ENCODE data around the gene GPD1. TPM values are rescaled to one million over a fixed set of nuclear protein-coding genes. Genes with fewer than 3 reads are reported as not detected.
A peak's percentile ranks its signal among the peaks of the same experiment; 100 is the strongest.

Gene GPD1
- total RNA-seq (1 to 10 TPM in 1 of 5 donors, under 1 TPM in 4; 0.41 to 1.1 (median 0.86) TPM), total RNA-seq (0.06 to 1.7 (median 0.65) reads per million in 29 experiments)
- 0.28 TPM for total RNA-seq (2013)

GRCh38 chr12:50103767-50104321 lies at the start of gene GPD1:
Gene GPD1 (plus strand): TSS chr12:50104008. CDS start chr12:50104051, 43 bp downstream.
- Mint-ChIP-seq H3K4me1 (no peaks in the 10 kb centered on the region), H3K4me3 (no peak within 1 kb of the TSS), H3K9me3 (no peaks in the 10 kb centered on the region), H3K27me3 (peaks cover 0 to 3% of the 10 kb centered on the region in 2 donors), H3K27ac (no peak within 1 kb of the TSS), H3K36me3 (peaks cover 21% of the 10 kb centered on the region)
- Histone ChIP-seq H3K27me3 (replicated peaks in 1 of 2; ENCODE audit: control insufficient read depth in 2 of 2, extremely low read depth in 1 of 2, insufficient read depth in 2 of 2, low read length in 1 of 2) (peaks cover 0 to 18% of the 10 kb centered on the region in 2 experiments), H3K36me3 (ENCODE audit: control insufficient read depth in 2 of 2, extremely low read depth in 1 of 2, insufficient read depth in 1 of 2, low read length in 1 of 2) (peaks cover 9 to 18% of the 10 kb centered on the region in 2 donors), H3K4me3 (ENCODE audit: control insufficient read depth in 1 of 2, extremely low read depth in 1 of 2, low read length in 1 of 2) (no peak within 1 kb of the TSS), H3K4me1 (ENCODE audit: control insufficient read depth in 1 of 2, extremely low read depth in 1 of 2, insufficient read depth in 2 of 2, low read length in 2 of 2) (no peaks in the 10 kb centered on the region), H3K27ac (ENCODE audit: low read length) (no peak within 1 kb of the TSS), H3K9me3 (no peaks in the 10 kb centered on the region)
- 61% methylated on average over 6 of the region's 13 CpGs for WGBS (ENCODE audit: insufficient coverage)
- no peak for DNase-seq
- POLR2A ChIA-PET, result interaction anchor here in 1 of 2 donors (0.5 kb wide), 1 partner anchor 67 kb away, joined by 3 read pairs; no protein-coding TSS in a partner anchor
- CTCF ChIA-PET, result interaction anchor here in 1 of 2 donors (1.0 kb wide), 2 partner anchors 16 to 19 kb away, joined by 3 to 4 read pairs; partner anchors contain the start of gene SMARCD1
- peak in 3 of 4 experiments; percentile 28 to 68 (median 40) for ATAC-seq (replicated peaks in 1 of 4)

- Histone ChIP-seq H3K9me3 (no peaks in the 10 kb centered on the region), H3K27ac (ENCODE audit: low read length) (no peak overlapping the region), H3K27me3 (replicated peaks in 1 of 2; ENCODE audit: control insufficient read depth in 2 of 2, extremely low read depth in 1 of 2, insufficient read depth in 2 of 2, low read length in 1 of 2) (peaks cover 3 to 78% of the 10 kb centered on the region in 2 experiments), H3K36me3 (ENCODE audit: control insufficient read depth in 2 of 2, extremely low read depth in 1 of 2, insufficient read depth in 1 of 2, low read length in 1 of 2) (no peaks in the 10 kb centered on the region), H3K4me3 (ENCODE audit: control insufficient read depth in 1 of 2, extremely low read depth in 1 of 2, low read length in 1 of 2) (peak overlapping the region in 1 of 2 donors; percentile 46), H3K4me1 (ENCODE audit: control insufficient read depth in 1 of 2, extremely low read depth in 1 of 2, insufficient read depth in 2 of 2, low read length in 2 of 2) (peaks cover 27 to 48% of the 10 kb centered on the region in 2 experiments)
- Mint-ChIP-seq H3K27ac (peak overlapping the region in 1 of 2 donors; percentile 63), H3K27me3 (peaks cover 30 to 65% of the 10 kb centered on the region in 2 donors), H3K4me1 (peaks cover 35 to 48% (median 42%) of the 10 kb centered on the region in 3 donors), H3K4me3 (peak overlapping the region; percentile 86 to 94 (median 87)), H3K36me3 (no peaks in the 10 kb centered on the region), H3K9me3 (no peaks in the 10 kb centered on the region)
- ChIA-PET CTCF (interaction anchor here (0.5 to 1.8 kb wide), 12 partner anchors 10 to 291 kb away, joined by 3 to 24 read pairs (median 4); partner anchors contain the start of genes RACGAP1 (in 1 of the 2) and SMARCD1 (in 1 of the 2)), POLR2A (interaction anchor here in 1 of 2 donors (0.6 kb wide), 1 partner anchor 1376 kb away, joined by 3 read pairs; no protein-coding TSS in a partner anchor)
- DNase-seq (peak in 32 of 35 experiments; percentile 12 to 73 (median 45)), ATAC-seq (replicated peaks in 1 of 4) (peak; percentile 39 to 63 (median 49))
- WGBS (ENCODE audit: insufficient coverage), result 5% methylated on average over 9 of the region's 17 CpGs
Measured at GRCh38 chr12:50055831-50056638, 47.8 kb upstream of the GPD1 start.

GRCh38 chr12:50056639-50056976 lies 47.2 kb upstream of the GPD1 start:
- POLR2A ChIA-PET, result no interaction called here

GRCh38 chr12:50057000-50057841 lies 46.6 kb upstream of the GPD1 start, which contains the start of gene ASIC1:
Gene ASIC1 (plus strand): TSS chr12:50057596. CDS start chr12:50058767, 1,171 bp downstream.
- peak in 27 of 35 experiments; percentile 12 to 53 (median 33) for DNase-seq
- ChIA-PET CTCF (interaction anchor here (0.6 to 1.4 kb wide), 3 partner anchors 10 to 28 kb away, joined by 3 to 6 read pairs (median 4); partner anchors contain the start of gene SMARCD1 (in 1 of the 2)), POLR2A (no interaction called here)
- H3K36me3 Mint-ChIP-seq, result no peaks in the 10 kb centered on the region
- no peaks in the 10 kb centered on the region for H3K9me3 Mint-ChIP-seq
- peak; percentile 47 to 65 (median 51) for ATAC-seq (replicated peaks in 1 of 4)
- H3K36me3 ChIP-seq (ENCODE audit: control insufficient read depth in 2 of 2, extremely low read depth in 1 of 2, insufficient read depth in 1 of 2, low read length in 1 of 2), result no peaks in the 10 kb centered on the region
- H3K9me3 ChIP-seq, result no peaks in the 10 kb centered on the region
- H3K4me1 Mint-ChIP-seq, result peaks cover 37 to 52% (median 49%) of the 10 kb centered on the region in 3 donors
- peaks cover 3 to 72% of the 10 kb centered on the region in 2 experiments for H3K27me3 ChIP-seq (replicated peaks in 1 of 2; ENCODE audit: control insufficient read depth in 2 of 2, extremely low read depth in 1 of 2, insufficient read depth in 2 of 2, low read length in 1 of 2)
- H3K4me1 ChIP-seq (ENCODE audit: control insufficient read depth in 1 of 2, extremely low read depth in 1 of 2, insufficient read depth in 2 of 2, low read length in 2 of 2), result peaks cover 29 to 48% of the 10 kb centered on the region in 2 experiments
- peak within 1 kb of the TSS; percentile 48 to 84 for H3K27ac Mint-ChIP-seq
- H3K27ac ChIP-seq (ENCODE audit: low read length), result no peak within 1 kb of the TSS
- peak within 1 kb of the TSS; percentile 86 to 94 (median 87) for H3K4me3 Mint-ChIP-seq
- peak within 1 kb of the TSS; percentile 45 to 69 for H3K4me3 ChIP-seq (ENCODE audit: control insufficient read depth in 1 of 2, extremely low read depth in 1 of 2, low read length in 1 of 2)
- peaks cover 22 to 59% of the 10 kb centered on the region in 2 donors for H3K27me3 Mint-ChIP-seq
- 1% methylated on average over 85 of the region's 88 CpGs for WGBS (ENCODE audit: insufficient coverage)

More at GRCh38 chr12:50056639-50056976, 47.2 kb upstream of the GPD1 start:
- peaks cover 25 to 62% of the 10 kb centered on the region in 2 donors for H3K27me3 Mint-ChIP-seq
- Histone ChIP-seq H3K4me1 (ENCODE audit: control insufficient read depth in 1 of 2, extremely low read depth in 1 of 2, insufficient read depth in 2 of 2, low read length in 2 of 2) (peaks cover 29 to 48% of the 10 kb centered on the region in 2 experiments), H3K36me3 (ENCODE audit: control insufficient read depth in 2 of 2, extremely low read depth in 1 of 2, insufficient read depth in 1 of 2, low read length in 1 of 2) (no peaks in the 10 kb centered on the region), H3K27ac (ENCODE audit: low read length) (no peak overlapping the region), H3K27me3 (replicated peaks in 1 of 2; ENCODE audit: control insufficient read depth in 2 of 2, extremely low read depth in 1 of 2, insufficient read depth in 2 of 2, low read length in 1 of 2) (peaks cover 3 to 78% of the 10 kb centered on the region in 2 experiments), H3K9me3 (no peaks in the 10 kb centered on the region), H3K4me3 (ENCODE audit: control insufficient read depth in 1 of 2, extremely low read depth in 1 of 2, low read length in 1 of 2) (peak overlapping the region in 1 of 2 donors; percentile 69)
- peaks cover 37 to 52% (median 46%) of the 10 kb centered on the region in 3 donors for H3K4me1 Mint-ChIP-seq
- H3K9me3 Mint-ChIP-seq, result no peaks in the 10 kb centered on the region
- DNase-seq (no peak), ATAC-seq (replicated peaks in 1 of 4) (no peak)
- CTCF ChIA-PET, result interaction anchor here (0.5 to 1.8 kb wide), 9 partner anchors 9 to 292 kb away, joined by 3 to 24 read pairs (median 5); partner anchors contain the start of genes RACGAP1 (in 1 of the 2) and SMARCD1 (in 1 of the 2)
- no peaks in the 10 kb centered on the region for H3K36me3 Mint-ChIP-seq
- H3K27ac Mint-ChIP-seq, result no peak overlapping the region
- 0% methylated on average over 1 of the region's 3 CpGs for WGBS (ENCODE audit: insufficient coverage)
- peak overlapping the region; percentile 86 to 94 (median 87) for H3K4me3 Mint-ChIP-seq

- no peaks in the 10 kb centered on the region for H3K9me3 ChIP-seq
- no peaks in the 10 kb centered on the region for H3K36me3 Mint-ChIP-seq
- ATAC-seq (replicated peaks in 1 of 4), result no peak
- ChIA-PET POLR2A (interaction anchor here (0.5 to 1.0 kb wide), 5 partner anchors 8 to 835 kb away, joined by 4 to 10 read pairs (median 5); partner anchors contain the start of gene FAM186A (in 1 of the 2)), CTCF (interaction anchor here in 1 of 2 donors (0.6 to 0.7 kb wide), 2 partner anchors 17 to 91 kb away, joined by 3 read pairs; no protein-coding TSS in a partner anchor)
- DNase-seq, result peak in 2 of 35 experiments; percentile 10 to 14
- H3K27ac Mint-ChIP-seq, result peak overlapping the region in 1 of 2 donors; percentile 84
- no peaks in the 10 kb centered on the region for H3K36me3 ChIP-seq (ENCODE audit: control insufficient read depth in 2 of 2, extremely low read depth in 1 of 2, insufficient read depth in 1 of 2, low read length in 1 of 2)
- H3K4me1 Mint-ChIP-seq, result peaks cover 37 to 52% (median 49%) of the 10 kb centered on the region in 3 donors
- peak overlapping the region; percentile 59 to 94 (median 62) for H3K4me3 Mint-ChIP-seq
- 36% methylated on average over 9 of the region's 30 CpGs for WGBS (ENCODE audit: insufficient coverage)
- H3K27ac ChIP-seq (ENCODE audit: low read length), result no peak overlapping the region
- peak overlapping the region; percentile 23 to 27 for H3K4me3 ChIP-seq (ENCODE audit: control insufficient read depth in 1 of 2, extremely low read depth in 1 of 2, low read length in 1 of 2)
- H3K27me3 Mint-ChIP-seq, result peaks cover 16 to 50% of the 10 kb centered on the region in 2 donors
- H3K27me3 ChIP-seq (replicated peaks in 1 of 2; ENCODE audit: control insufficient read depth in 2 of 2, extremely low read depth in 1 of 2, insufficient read depth in 2 of 2, low read length in 1 of 2), result peaks cover 3 to 69% of the 10 kb centered on the region in 2 experiments
- H3K9me3 Mint-ChIP-seq, result no peaks in the 10 kb centered on the region
- peaks cover 29 to 48% of the 10 kb centered on the region in 2 experiments for H3K4me1 ChIP-seq (ENCODE audit: control insufficient read depth in 1 of 2, extremely low read depth in 1 of 2, insufficient read depth in 2 of 2, low read length in 2 of 2)
Measured at GRCh38 chr12:50057896-50058670, 45.7 kb upstream of the GPD1 start.

Measured in T-cell (primary cell).